Activated CD8-positive, alpha-beta T cell treated with anti-CD3 and anti-CD28 coated beads for 36 hours (primary cell): ENCODE measurements around the gene L1CAM. TPM values are rescaled to one million over a fixed set of nuclear protein-coding genes. Genes with fewer than 3 reads are reported as not detected.

Experiments
- ATAC-seq: fragments of 200-7000 bp; cut with Tn5 transposase; one replicate; pipeline ENCODE4 v1.10.0; 2021; ENCODE audit warnings: mild to moderate bottlenecking, moderate library complexity
- CTCF ChIA-PET: fragments of 350-600 bp; sonication (Branson Sonifier 250); formaldehyde crosslinking; loops from one replicate; lab custom pipeline; 2021; ENCODE audit warnings: antibody characterized with exemption; lab: Charles Lee
- POLR2A ChIA-PET: fragments of 350-600 bp; sonication (Branson Sonifier 250); formaldehyde crosslinking; loops from one replicate; lab custom pipeline; 2021; ENCODE audit warnings: antibody characterized with exemption; lab: Charles Lee
- DNase-seq: peaks from one replicate; pipeline ENCODE4 v3.0.0-alpha.2; 2020
- H3K27ac Mint-ChIP-seq: one replicate; pipeline ENCODE4 v1.8.0; 2021; ENCODE audit warnings: mild to moderate bottlenecking, mixed read lengths
- H3K27me3 Mint-ChIP-seq: one replicate; pipeline ENCODE4 v1.8.0; 2021; ENCODE audit warnings: mixed read lengths
- H3K36me3 Mint-ChIP-seq: one replicate; pipeline ENCODE4 v1.8.0; 2021; ENCODE audit warnings: low read depth, mixed read lengths
- H3K4me1 Mint-ChIP-seq: one replicate; pipeline ENCODE4 v1.8.0; 2021; ENCODE audit warnings: low read depth, mixed read lengths
- H3K4me3 Mint-ChIP-seq: one replicate; pipeline ENCODE4 v1.8.0; 2021; ENCODE audit warnings: mild to moderate bottlenecking, moderate library complexity, mixed read lengths
- H3K9me3 Mint-ChIP-seq: one replicate; pipeline ENCODE4 v1.8.0; 2021; ENCODE audit warnings: mixed read lengths
- intact Hi-C: fragments of 100-400 bp; cut with micrococcal nuclease; formaldehyde crosslinking; loops from one replicate; pipeline ENCODE4 v1.10.0; 2022
- total RNA-seq, 2 experiments: library from RNA; stranded (reverse); gene quantifications; one replicate each; pipeline ENCODE4 v1.2.3, GENCODE V29; 2021
- TF ChIP-seq, protein P1 (sequence below): fragments of 200-600 bp; IDR thresholded peaks from one replicate; pipeline ENCODE4 v1.8.0; 2022; ENCODE audit warnings: antibody characterized with exemption, mild to moderate bottlenecking

Gene L1CAM
- total RNA-seq, 2 experiments from 2014 or later = 2.1 to 2.2 TPM

DNA sequence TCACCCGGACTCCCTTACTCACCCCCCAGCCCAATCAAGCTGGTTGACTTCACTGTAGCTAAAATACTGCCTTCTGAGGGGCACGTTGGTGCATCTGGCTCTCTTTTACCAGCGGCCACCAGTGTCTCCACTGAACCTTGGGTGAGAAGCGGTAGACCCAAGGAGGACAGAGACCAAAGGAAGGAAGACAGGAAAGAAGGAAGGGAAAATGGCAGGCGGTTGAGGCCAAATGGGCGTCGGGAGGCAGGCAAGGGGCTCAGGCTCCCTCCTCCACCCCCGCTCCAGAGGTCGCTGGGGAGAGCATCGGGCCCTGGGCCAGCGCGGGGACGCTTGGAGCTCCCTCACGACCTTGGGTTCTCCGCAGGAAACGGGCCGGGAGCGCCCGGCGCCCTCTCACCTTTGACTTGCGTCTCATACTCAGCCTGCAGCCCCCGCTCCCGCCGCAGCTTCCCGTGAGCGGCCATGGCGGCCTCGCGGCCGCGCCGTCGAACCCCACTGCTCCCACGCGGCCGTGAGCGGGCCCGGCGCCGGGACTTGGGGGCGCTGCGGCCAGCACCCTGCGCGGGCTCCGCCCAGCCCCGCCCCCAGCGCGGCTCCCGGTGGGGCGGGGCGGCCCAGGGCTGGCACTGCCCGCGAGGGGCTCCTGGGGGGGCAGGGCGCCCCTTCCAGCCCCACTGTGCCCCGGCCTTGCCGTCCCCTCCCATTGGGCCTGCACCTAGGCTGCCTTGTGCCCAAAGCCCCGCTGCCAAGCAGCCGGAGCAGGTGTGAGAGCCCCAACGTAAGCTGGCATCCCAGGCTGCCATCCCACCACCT is 40.0 kb upstream of the L1CAM start, which contains the start of gene ARHGAP4:
TSS of gene ARHGAP4 (minus strand) at position 526 of the 813 bp plus-strand sequence. CDS start at position 464, 62 bp downstream.
- H3K4me1 Mint-ChIP-seq = peaks cover 25% of the 10 kb centered on the region

DNA sequence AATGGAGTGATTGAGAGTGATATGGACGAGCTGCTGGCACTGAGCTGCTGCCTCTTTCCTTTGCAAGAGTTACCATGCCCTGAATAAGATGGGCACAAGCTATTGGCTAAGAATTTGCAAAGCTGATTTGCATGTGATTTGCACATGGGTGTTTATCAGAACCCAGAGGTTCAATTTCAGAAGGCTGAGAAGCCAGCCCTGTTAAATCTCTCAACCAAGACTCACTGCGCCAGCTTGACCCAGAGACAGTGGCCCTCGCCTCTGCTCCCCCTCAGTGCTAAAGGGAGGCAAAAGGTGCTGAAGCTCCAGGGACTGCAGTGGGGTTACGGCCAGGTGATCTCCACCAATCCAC is 39.4 kb upstream of the L1CAM start:
- no peaks in the 10 kb centered on the region for H3K9me3 Mint-ChIP-seq
- CTCF ChIA-PET = interaction anchor here (0.7 to 11.9 kb wide), 8 partner anchors 13 to 131 kb away, joined by 3 to 136 read pairs (median 4); partner anchors contain the start of genes IDH3G, RENBP and SSR4
- peak overlapping the region; percentile 97 for H3K27ac Mint-ChIP-seq
- POLR2A ChIA-PET = interaction anchor here (0.6 to 9.8 kb wide), 17 partner anchors 9 to 170 kb away, joined by 3 to 130 read pairs (median 6); partner anchors contain the start of genes HCFC1, IDH3G, IRAK1 and NAA10
- intact Hi-C loops = loop anchor here (10.0 kb wide), 1 partner anchor 161 kb away; the partner anchor contains the start of gene PLXNB3
- peak overlapping the region; percentile 90 for H3K4me3 Mint-ChIP-seq
- TF ChIP-seq, protein P1, sequence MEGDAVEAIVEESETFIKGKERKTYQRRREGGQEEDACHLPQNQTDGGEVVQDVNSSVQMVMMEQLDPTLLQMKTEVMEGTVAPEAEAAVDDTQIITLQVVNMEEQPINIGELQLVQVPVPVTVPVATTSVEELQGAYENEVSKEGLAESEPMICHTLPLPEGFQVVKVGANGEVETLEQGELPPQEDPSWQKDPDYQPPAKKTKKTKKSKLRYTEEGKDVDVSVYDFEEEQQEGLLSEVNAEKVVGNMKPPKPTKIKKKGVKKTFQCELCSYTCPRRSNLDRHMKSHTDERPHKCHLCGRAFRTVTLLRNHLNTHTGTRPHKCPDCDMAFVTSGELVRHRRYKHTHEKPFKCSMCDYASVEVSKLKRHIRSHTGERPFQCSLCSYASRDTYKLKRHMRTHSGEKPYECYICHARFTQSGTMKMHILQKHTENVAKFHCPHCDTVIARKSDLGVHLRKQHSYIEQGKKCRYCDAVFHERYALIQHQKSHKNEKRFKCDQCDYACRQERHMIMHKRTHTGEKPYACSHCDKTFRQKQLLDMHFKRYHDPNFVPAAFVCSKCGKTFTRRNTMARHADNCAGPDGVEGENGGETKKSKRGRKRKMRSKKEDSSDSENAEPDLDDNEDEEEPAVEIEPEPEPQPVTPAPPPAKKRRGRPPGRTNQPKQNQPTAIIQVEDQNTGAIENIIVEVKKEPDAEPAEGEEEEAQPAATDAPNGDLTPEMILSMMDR = no peak
- DNase-seq = no peak
- peaks cover 39% of the 10 kb centered on the region for H3K36me3 Mint-ChIP-seq
- ATAC-seq = no peak
- no peaks in the 10 kb centered on the region for H3K27me3 Mint-ChIP-seq
- peaks cover 19% of the 10 kb centered on the region for H3K4me1 Mint-ChIP-seq

More for the DNA sequence above, 40.0 kb upstream of the L1CAM start, which contains the start of gene ARHGAP4:
- TF ChIP-seq, protein P1 = no peak
- H3K27ac Mint-ChIP-seq = peak within 1 kb of the TSS; percentile 99
- ChIA-PET POLR2A (interaction anchor here (0.6 to 9.8 kb wide), 19 partner anchors 9 to 170 kb away, joined by 3 to 130 read pairs (median 5); partner anchors contain the start of genes HCFC1, IDH3G, IRAK1 and NAA10), CTCF (interaction anchor here (0.7 to 11.9 kb wide), 9 partner anchors 13 to 47 kb away, joined by 3 to 136 read pairs (median 4); partner anchors contain the start of genes HCFC1 and RENBP)
- ATAC-seq (peak; percentile 9), DNase-seq (peak; percentile 75)
- peaks cover 39% of the 10 kb centered on the region for H3K36me3 Mint-ChIP-seq
- H3K27me3 Mint-ChIP-seq = no peaks in the 10 kb centered on the region
- H3K9me3 Mint-ChIP-seq = no peaks in the 10 kb centered on the region
- intact Hi-C loops = loop anchor here (10.0 kb wide), 1 partner anchor 161 kb away; the partner anchor contains the start of gene PLXNB3
- H3K4me3 Mint-ChIP-seq = peak within 1 kb of the TSS; percentile 90

DNA sequence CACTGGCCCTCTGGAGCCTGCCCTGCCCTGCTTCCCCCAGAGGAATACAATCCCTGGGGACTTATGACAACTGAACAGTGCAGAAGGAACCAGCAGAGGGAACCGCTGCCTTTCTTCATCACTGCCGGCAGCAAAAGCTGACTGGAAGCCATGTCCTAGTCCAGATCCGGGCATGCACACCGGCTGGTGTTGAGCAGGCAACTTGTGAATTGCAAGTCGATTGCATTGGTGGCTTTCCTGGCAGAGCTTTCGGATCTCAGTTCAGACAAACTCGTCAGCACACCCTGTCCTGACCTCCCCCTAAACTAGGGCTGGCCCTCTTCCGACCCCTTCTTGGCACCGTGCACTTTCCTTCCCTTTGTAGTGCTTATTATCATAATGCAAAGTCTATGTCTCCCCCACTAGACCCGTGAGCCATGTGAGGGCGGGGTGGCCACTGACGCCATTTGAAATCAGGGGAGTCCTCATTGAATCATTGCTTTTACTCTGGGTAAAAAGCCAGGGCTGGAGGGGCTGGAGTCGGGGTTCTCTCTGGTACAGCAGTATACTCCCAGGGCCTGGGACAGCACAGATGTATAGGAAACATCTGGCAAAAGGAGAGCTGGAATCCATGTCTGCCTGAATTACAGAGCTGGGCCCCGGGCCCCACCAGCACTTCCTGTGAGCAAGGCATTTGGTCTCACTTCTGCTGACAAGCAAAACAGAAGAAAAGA is 38.3 kb upstream of the L1CAM start:
- Mint-ChIP-seq H3K27ac (peak overlapping the region; percentile 97), H3K4me3 (peak overlapping the region; percentile 90), H3K27me3 (no peaks in the 10 kb centered on the region), H3K4me1 (peaks cover 18% of the 10 kb centered on the region), H3K36me3 (peaks cover 43% of the 10 kb centered on the region), H3K9me3 (no peaks in the 10 kb centered on the region)
- TF ChIP-seq, protein P1 = no peak
- peak; percentile 61 for DNase-seq
- ATAC-seq = no peak
- CTCF ChIA-PET = interaction anchor here (0.7 to 11.9 kb wide), 11 partner anchors 11 to 160 kb away, joined by 3 to 136 read pairs (median 4); partner anchors contain the start of genes IRAK1, PLXNB3 and RENBP
- POLR2A ChIA-PET = interaction anchor here (0.8 to 9.8 kb wide), 10 partner anchors 10 to 130 kb away, joined by 3 to 130 read pairs (median 10); partner anchors contain the start of genes HCFC1, IDH3G, IRAK1 and NAA10
- intact Hi-C loops = loop anchor here (10.0 kb wide), 1 partner anchor 160 kb away; the partner anchor contains the start of gene PLXNB3

DNA sequence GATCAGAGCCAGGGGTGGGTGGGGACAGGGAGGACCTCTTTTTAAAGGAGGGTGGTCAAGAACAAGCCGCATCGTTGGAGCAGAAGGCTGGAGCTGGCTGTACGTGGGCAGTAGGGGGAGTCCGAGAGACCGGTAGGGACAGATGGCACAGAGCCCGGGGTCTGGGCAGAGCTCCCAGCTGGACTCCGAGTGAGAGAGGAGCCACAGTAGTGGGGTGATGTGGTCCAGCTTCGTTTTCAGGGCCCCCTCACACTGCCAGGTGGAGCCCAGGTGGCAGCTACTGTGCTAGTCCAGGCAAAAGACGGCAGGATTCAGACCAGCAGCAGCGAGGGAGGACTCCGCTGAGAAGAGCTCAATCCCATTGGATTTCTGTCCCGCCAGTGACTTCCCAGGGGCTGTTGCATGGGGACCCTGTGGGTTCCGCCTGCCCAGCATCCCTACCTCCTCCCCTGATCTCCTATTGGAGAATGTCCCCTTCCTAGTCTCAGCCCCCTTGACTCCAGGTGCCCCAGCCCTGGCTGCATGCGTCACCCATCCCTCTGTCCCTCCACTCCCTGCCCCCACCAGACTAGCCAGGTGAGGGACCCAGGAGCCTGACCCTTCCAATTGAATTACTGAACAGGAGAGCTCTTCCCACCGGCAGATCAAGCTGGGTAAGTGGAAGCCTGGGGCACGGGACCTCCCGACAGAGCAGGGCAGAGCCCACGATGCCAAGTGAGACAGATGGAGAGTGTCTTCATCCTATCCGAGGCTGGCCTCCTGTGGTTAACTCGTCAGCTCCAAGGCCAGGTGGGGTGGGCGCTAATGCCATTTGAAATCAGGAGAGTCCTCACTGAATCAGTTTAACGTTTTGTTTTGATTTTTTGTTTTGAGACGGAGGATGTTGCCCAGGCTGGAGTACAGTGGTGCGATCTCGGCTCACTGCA is 37.2 kb upstream of the L1CAM start:
- POLR2A ChIA-PET = interaction anchor here (0.7 to 9.8 kb wide), 10 partner anchors 11 to 144 kb away, joined by 3 to 130 read pairs (median 5); partner anchors contain the start of genes AVPR2, HCFC1, RENBP and TMEM187
- DNase-seq (no peak), ATAC-seq (no peak)
- peaks cover 43% of the 10 kb centered on the region for H3K36me3 Mint-ChIP-seq
- H3K4me3 Mint-ChIP-seq = peak overlapping the region; percentile 90
- no peaks in the 10 kb centered on the region for H3K9me3 Mint-ChIP-seq
- H3K27me3 Mint-ChIP-seq = no peaks in the 10 kb centered on the region
- peak overlapping the region; percentile 97 for H3K27ac Mint-ChIP-seq
- intact Hi-C loops = loop anchor here (10.0 kb wide), 1 partner anchor 158 kb away; the partner anchor contains the start of gene PLXNB3
- TF ChIP-seq, protein P1 = no peak
- CTCF ChIA-PET = interaction anchor here (0.7 to 11.9 kb wide), 6 partner anchors 12 to 159 kb away, joined by 3 to 136 read pairs (median 4); partner anchors contain the start of genes PLXNB3 and RENBP
- peaks cover 15% of the 10 kb centered on the region for H3K4me1 Mint-ChIP-seq
